ENCODE results near the gene DDIT4. TPM values are rescaled to one million over a fixed set of nuclear protein-coding genes. Genes with fewer than 3 reads are reported as not detected.

Gene DDIT4
- total RNA-seq, 4 donors from 2014 or later = 300 to 414 (median 333) TPM

- no peak for TF ChIP-seq CTCF (IDR thresholded peaks at IDR 0.05; ENCODE audit: low read depth)
These were observed 36.5 kb downstream of the DDIT4 start for GRCh38 chr10:72310241-72310633.

DNA sequence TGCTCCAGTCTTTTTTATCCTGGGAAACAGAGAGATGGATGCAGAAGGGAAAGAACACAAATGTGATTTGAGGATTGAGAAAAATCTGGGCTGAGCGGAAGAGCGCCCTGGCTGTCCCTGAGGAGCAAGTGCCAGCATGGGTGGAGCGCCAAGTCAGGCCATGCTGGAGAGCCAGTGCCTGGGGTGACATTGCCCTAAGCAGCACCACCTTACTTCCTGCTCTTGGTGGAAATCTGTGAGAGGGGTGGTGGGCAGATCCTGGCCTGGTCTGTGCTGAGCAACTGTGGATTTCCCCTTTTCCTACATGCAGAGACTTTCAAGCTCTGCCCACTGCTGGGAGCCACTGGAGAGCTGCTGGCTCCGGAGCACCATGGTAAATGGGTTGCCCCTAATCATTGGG lies 36.9 kb downstream of the DDIT4 start:
- no peak for TF ChIP-seq CTCF (IDR thresholded peaks at IDR 0.05; ENCODE audit: low read depth)

DNA sequence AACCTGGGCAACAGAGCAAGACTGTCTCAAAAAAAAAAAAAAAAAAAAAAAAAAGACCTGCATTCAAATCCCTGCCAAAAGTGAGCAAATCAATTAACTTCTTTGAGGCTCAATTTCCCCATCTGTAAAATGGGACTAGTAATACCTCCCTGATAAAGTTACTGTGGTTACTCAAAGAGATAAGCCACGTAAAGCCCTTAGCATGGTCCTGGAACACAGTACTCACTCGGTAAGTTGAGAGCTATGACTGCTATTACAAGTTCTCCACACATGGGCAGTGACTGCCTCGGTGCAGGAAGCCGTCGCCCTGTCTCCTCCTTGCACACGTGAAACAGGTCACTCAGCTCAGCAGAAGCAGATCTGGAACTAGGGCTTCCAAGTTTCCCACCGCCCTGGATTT lies 37.9 kb downstream of the DDIT4 start:
- TF ChIP-seq CTCF (IDR thresholded peaks at IDR 0.05; ENCODE audit: low read depth) = no peak

DNA sequence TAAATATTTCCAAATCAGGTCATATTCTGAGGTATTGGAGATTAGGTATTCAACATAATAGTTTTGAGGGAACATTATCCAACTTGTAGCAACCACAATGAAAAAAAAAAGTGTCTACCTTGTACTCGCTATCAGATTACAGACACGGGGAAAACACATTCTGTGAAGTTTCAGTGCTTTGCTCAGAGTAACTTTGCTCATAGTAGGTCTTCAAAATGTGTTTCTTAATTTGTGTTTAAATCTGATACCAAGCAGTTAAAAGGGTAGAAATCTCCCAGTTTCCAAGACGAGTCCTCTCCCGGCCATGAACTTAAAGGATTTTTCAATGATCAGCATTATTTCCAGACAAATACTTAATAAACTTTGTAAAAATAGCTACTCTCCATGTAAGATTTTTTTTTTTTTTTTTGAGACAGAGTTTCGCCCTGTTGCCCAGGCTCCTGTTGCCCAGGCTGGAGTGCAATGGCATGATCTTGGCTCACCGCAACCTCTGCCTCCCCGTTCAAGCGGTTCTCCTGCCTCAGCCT lies 39.2 kb downstream of the DDIT4 start:
- no peak for TF ChIP-seq CTCF (IDR thresholded peaks at IDR 0.05; ENCODE audit: low read depth)

GRCh38 chr10:72314263-72314662 lies 40.5 kb downstream of the DDIT4 start:
- no peak for TF ChIP-seq CTCF (IDR thresholded peaks at IDR 0.05; ENCODE audit: low read depth)

GRCh38 chr10:72315054-72315453 lies 41.3 kb downstream of the DDIT4 start:
- TF ChIP-seq CTCF (IDR thresholded peaks at IDR 0.05; ENCODE audit: low read depth) = no peak

DNA sequence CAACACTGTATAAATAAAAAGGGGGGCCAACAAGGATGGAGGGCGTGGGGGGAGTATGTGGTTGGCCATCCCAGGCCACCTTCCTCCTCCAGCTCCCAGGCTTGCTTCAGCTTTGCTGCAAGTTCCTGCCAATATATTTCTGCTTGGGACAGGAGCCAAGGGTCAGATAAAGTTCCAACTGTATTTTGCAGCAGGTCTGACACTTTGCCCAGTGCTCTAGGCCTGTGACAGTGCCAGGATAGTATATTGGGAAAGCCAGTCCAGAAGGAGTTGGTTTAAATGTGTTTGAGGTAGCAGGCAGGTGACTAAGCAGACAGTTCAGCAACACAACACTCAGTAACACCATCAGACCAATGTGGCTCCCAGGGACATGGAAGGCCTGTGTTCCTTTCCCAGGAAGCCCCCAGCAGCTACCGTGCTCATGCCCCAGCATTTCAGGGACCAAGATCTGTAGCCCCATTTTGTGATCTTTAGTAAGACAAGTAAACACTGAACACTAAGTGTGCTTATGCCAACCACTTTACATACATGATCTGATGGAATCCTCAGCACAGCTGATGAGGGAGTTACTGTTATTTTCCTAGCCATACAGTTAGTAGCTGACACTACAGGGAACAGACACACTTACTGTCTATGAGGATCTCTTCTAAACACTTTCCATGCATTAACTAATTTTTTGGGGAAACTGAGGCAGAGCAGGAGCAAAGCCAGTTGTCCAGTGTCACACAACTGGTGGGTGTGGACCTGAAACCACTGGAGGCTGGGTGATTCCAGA lies 42.1 kb downstream of the DDIT4 start:
- no peak for TF ChIP-seq CTCF (IDR thresholded peaks at IDR 0.05; ENCODE audit: low read depth)
